Epithelial cell of proximal tubule (primary cell): ENCODE data around the gene FERMT2. TPM values are rescaled to one million over a fixed set of nuclear protein-coding genes. Genes with fewer than 3 reads are reported as not detected.
A peak's percentile ranks its signal among the peaks of the same experiment; 100 is the strongest.

Experiments used
- DNase-seq: peaks from one replicate; pipeline ENCODE4 v3.0.0-alpha.2; 2011; ENCODE audit warnings: low read depth
- H3K4me3 ChIP-seq: 2 replicates; pipeline ENCODE4 v1.5.1; 2011; ENCODE audit warnings: low read depth, mild to moderate bottlenecking, low read length
- total RNA-seq: library from RNA; depleted of rRNA; stranded (reverse); fragments of >200 nt; gene quantifications from 2 replicates; pipeline ENCODE4 v1.2.3, GENCODE V29; 2015
- TF ChIP-seq, protein P1 (sequence below): conservative IDR thresholded peaks from 2 replicates; pipeline ENCODE4 v1.5.1; 2012; ENCODE audit warnings: low read depth, mild to moderate bottlenecking, low read length

Gene FERMT2
- total RNA-seq, 1 donor from 2014 or later: 60.1 TPM

DNA sequence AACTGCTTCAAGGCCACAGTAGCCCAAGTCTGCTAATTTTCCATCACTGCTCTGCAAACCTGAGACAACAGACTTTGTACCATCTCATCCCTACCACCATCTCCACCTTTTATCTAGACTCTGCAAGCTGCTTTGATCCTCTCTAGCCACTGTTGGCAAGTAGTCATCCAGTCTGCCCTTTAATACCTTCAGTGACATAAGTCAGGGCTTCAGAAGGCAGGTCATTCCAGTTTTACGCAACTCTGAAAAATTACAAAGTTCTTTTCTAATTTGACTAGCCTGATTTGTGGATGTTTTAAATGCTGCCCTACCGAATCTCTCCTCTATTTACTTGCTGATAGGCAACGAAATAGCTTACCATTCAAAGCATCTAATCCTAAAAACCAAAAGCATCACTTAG, 2.8 kb downstream of the FERMT2 start:
- TF ChIP-seq, protein P1, sequence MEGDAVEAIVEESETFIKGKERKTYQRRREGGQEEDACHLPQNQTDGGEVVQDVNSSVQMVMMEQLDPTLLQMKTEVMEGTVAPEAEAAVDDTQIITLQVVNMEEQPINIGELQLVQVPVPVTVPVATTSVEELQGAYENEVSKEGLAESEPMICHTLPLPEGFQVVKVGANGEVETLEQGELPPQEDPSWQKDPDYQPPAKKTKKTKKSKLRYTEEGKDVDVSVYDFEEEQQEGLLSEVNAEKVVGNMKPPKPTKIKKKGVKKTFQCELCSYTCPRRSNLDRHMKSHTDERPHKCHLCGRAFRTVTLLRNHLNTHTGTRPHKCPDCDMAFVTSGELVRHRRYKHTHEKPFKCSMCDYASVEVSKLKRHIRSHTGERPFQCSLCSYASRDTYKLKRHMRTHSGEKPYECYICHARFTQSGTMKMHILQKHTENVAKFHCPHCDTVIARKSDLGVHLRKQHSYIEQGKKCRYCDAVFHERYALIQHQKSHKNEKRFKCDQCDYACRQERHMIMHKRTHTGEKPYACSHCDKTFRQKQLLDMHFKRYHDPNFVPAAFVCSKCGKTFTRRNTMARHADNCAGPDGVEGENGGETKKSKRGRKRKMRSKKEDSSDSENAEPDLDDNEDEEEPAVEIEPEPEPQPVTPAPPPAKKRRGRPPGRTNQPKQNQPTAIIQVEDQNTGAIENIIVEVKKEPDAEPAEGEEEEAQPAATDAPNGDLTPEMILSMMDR: no peak
- no peak overlapping the region for H3K4me3 ChIP-seq
- no peak for DNase-seq

DNA sequence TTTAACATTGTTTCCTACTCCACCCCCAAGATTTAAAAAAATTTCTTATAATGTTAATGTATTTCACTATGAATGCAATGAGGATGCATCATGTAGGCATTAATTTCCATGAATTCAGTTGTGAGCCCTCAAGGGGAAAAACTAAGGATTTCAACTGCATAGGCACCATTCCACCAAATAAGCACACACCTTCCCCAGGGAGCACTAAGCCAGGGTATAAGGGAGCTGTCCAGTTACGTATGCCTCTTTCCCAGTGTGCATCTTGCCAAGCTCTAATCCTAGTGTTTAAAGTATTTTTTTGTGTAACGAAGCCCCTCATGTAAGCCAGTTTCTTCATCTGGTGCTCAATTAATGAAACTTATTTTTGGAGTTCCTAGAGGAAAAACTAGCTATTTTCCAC, 6.6 kb downstream of the FERMT2 start:
- TF ChIP-seq, protein P1: no peak
- no peak for DNase-seq
- no peak overlapping the region for H3K4me3 ChIP-seq

DNA sequence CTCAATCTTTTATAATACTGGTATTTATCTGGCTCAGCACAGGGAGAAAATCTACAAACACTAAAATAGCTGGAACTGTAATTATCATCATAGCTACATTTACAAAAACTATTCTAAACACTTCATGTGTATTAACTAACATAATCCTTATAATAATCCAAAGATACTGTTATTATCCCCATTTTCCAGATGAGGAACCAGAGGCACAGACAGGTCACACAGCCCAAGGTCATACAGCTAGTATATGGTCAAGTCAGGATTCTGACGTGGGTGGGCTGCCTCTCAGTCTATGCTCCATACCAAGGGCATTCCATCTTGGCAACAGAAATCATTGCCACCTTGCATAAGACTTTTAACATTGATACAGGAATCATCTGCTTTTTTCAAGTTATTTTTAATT, 11.4 kb downstream of the FERMT2 start:
- TF ChIP-seq, protein P1: no peak
- no peak overlapping the region for H3K4me3 ChIP-seq
- DNase-seq: no peak

DNA sequence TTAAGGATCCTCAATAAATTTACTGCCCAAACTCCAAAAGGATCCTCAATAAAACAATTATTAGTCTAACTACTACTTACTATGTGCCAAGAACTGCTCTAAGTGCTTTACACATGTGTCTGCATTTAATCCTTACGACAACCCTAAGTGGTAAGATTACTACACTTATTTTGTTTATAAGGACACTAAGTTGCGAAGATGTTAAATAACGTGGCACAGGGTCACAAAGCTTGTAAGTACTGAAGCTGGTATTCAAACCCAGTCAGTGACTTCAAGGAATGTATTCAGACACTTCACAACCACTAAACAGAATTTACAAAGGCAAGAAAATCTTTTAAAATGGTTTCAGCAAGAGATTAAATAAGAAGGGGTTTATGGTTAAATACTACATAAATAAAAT, 13.0 kb downstream of the FERMT2 start:
- TF ChIP-seq, protein P1: no peak
- DNase-seq: no peak
- H3K4me3 ChIP-seq: peak overlapping the region; percentile 0

DNA sequence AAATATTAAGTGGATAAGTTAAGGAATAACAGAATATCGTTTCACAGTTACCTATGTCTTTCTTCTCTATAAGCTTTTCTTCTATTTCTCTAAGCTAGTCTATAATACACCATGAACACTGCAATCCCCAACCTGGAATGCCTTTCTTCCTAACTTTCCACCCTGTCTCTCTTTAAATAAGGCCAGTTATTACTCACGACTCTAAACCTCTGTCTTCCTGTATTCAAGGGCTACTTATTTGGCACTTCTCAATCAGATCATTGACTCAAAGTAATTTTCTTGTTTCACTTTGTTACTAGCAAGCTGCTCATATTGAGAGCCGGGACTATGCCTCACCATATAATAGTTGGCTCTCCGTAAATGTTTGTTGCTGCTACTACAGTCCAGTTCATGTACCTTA, 13.5 kb downstream of the FERMT2 start:
- TF ChIP-seq, protein P1: no peak
- DNase-seq: no peak
- peak overlapping the region; percentile 0 for H3K4me3 ChIP-seq

DNA sequence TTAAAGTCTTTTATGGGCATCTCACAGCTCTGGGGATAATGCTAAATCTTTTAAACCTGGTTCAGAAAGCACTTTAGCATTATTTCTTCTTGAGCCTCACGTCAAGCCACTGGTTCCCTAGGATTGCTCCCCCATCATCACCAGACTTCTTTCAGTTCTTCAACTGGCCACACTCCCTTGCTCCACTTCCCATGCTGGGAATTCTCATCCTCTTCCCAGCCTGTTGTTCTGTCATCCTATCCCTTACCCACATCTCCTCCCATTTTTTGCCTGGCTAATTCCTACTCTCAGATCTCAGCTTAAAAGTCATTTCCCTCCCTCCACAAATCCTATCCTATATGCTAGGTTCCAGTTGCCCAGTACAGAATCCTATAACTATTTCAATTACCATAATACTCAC, 14.4 kb downstream of the FERMT2 start:
- TF ChIP-seq, protein P1: no peak
- no peak for DNase-seq
- H3K4me3 ChIP-seq: no peak overlapping the region

DNA sequence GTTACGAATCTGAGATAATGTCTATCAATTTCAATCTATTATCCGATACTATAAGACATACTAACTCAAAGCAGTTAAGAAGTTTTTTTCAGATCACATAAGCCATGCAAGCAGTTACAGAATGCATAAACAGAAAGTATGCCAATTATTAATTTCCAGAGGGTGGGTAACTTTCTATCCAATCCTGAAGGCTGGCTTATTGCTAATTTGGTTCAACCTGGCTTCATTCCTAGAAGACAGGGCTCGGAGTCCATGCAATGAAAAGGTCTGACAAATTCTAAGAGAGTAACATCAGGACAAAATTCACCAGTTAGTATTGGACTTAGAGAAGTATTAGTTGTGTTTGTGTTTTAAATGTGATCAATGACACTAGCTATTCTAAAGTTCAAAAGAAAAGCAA, 15.0 kb downstream of the FERMT2 start:
- H3K4me3 ChIP-seq: no peak overlapping the region
- TF ChIP-seq, protein P1: no peak
- DNase-seq: no peak
